Liver (tissue), 9 donors: ENCODE data around the gene PAMR1. TPM values are rescaled to one million over a fixed set of nuclear protein-coding genes. Genes with fewer than 3 reads are reported as not detected.

Experiments
- DNase-seq: peaks from one replicate; pipeline ENCODE4 v3.0.0-alpha.2; 2017; ENCODE audit warnings: low spot score
- H3K27ac ChIP-seq, 2 donors: one replicate each; pipeline ENCODE4 v1.7.0; 2013; ENCODE audit warnings: inconsistent platforms in 2 of 2, low read length in 2 of 2, control low read depth in 1 of 2, low read depth in 1 of 2, mild to moderate bottlenecking in 1 of 2
- H3K27me3 ChIP-seq, 4 donors: one replicate each; pipeline versions ENCODE4 v1.6.1 to v1.7.0; 2013; ENCODE audit warnings: low read length in 3 of 4, inconsistent platforms in 1 of 4, mild to moderate bottlenecking in 1 of 4, moderate library complexity in 1 of 4; ENCODE audit not compliant: control insufficient read depth in 4 of 4, insufficient read depth in 4 of 4
- H3K36me3 ChIP-seq, 4 donors: one replicate each; pipeline versions ENCODE4 v1.6.1 to v1.7.0; 2013; ENCODE audit warnings: low read length in 3 of 4, mild to moderate bottlenecking in 3 of 4, low read depth in 1 of 4, moderate library complexity in 1 of 4; ENCODE audit not compliant: control insufficient read depth in 4 of 4, insufficient read depth in 3 of 4
- H3K4me1 ChIP-seq, 4 donors: one replicate each; pipeline versions ENCODE4 v1.6.1 to v1.7.0; 2013; ENCODE audit warnings: low read length in 3 of 4, mild to moderate bottlenecking in 3 of 4, moderate library complexity in 1 of 4; ENCODE audit not compliant: control insufficient read depth in 4 of 4, insufficient read depth in 4 of 4
- H3K4me3 ChIP-seq, 3 donors: one replicate each; pipeline versions ENCODE4 v1.6.1 to v1.7.0; 2013; ENCODE audit warnings: low read length in 3 of 3, control low read depth in 1 of 3, low read depth in 1 of 3, mild to moderate bottlenecking in 1 of 3
- H3K9ac ChIP-seq, 2 donors: one replicate each; pipeline ENCODE4 v1.7.0; 2013; ENCODE audit warnings: low read length in 2 of 2, mild to moderate bottlenecking in 2 of 2, moderate library complexity in 2 of 2, control low read depth in 1 of 2, low read depth in 1 of 2
- H3K9me3 ChIP-seq, 4 donors: one replicate each; pipeline versions ENCODE4 v1.6.1 to v1.7.0; 2013; ENCODE audit warnings: low read length in 3 of 4; ENCODE audit not compliant: control insufficient read depth in 4 of 4
- ATF3 ChIP-seq: IDR thresholded peaks from 2 replicates; pipeline ENCODE4 v1.6.1; 2016; ENCODE audit warnings: antibody characterized with exemption
- CTCF ChIP-seq: fragments of 150-350 bp; IDR thresholded peaks from 2 replicates; pipeline ENCODE4 v1.5.1; 2017; ENCODE audit warnings: improper control_type of control experiment, low read depth, low read length; ENCODE audit not compliant: missing input control
- EGR1 ChIP-seq, 2 donors: IDR thresholded peaks; 2 replicates each; pipeline ENCODE4 v1.6.1; 2016 to 2018; ENCODE audit warnings: antibody characterized with exemption in 2 of 2, low read depth in 2 of 2
- FOXA2 ChIP-seq: IDR thresholded peaks from 2 replicates; pipeline ENCODE4 v1.6.1; 2016; ENCODE audit warnings: antibody characterized with exemption
- GABPA ChIP-seq, 2 donors: IDR thresholded peaks in 1 of 2; conservative IDR thresholded peaks in 1 of 2; 2 replicates each; pipeline ENCODE4 v1.6.1; 2016; ENCODE audit warnings: antibody characterized with exemption in 2 of 2, mild to moderate bottlenecking in 1 of 2, moderate library complexity in 1 of 2
- HNF4A ChIP-seq, 2 donors: conservative IDR thresholded peaks; 2 replicates each; pipeline ENCODE4 v1.6.1; 2016; ENCODE audit warnings: antibody characterized with exemption in 2 of 2, mild to moderate bottlenecking in 2 of 2
- RAD21 ChIP-seq, 2 donors: IDR thresholded peaks; 2 replicates each; pipeline ENCODE4 v1.6.1; 2016; ENCODE audit warnings: antibody characterized with exemption in 2 of 2, mild to moderate bottlenecking in 2 of 2
- REST ChIP-seq: IDR thresholded peaks from 2 replicates; pipeline ENCODE4 v1.6.1; 2016; ENCODE audit warnings: antibody characterized with exemption, mild to moderate bottlenecking
- SP1 ChIP-seq: IDR thresholded peaks from 2 replicates; pipeline ENCODE4 v1.6.1; 2018; ENCODE audit warnings: antibody characterized with exemption, mild to moderate bottlenecking
- YY1 ChIP-seq: IDR thresholded peaks from 2 replicates; pipeline ENCODE4 v1.6.1; 2016; ENCODE audit warnings: antibody characterized with exemption, mild to moderate bottlenecking
- ZBTB33 ChIP-seq: IDR thresholded peaks from 2 replicates; pipeline ENCODE4 v1.6.1; 2016; ENCODE audit warnings: antibody characterized with exemption
- WGBS: extraction: QIAGEN DNeasy Blood & Tissue Kit; methylation state at CpG from one replicate; pipeline ENCODE4 v1.1.7; 2013; 5-methylcytosine and 5-hydroxymethylcytosine counted together
- polyA plus RNA-seq, 2 donors: library from polyadenylated mRNA; stranded (reverse) in 1 of 2; unstranded in 1 of 2; fragments of 200-250 nt in 1 of 2; fragments of >200 nt in 1 of 2; fragmentation: Nextera tagmentation in 1 of 2; extraction: Ambion mirVana in 1 of 2; gene quantifications; one replicate each; pipeline versions ENCODE4 v1.2.1 to v1.2.3, GENCODE V29; 2013 to 2015
- total RNA-seq, 2 donors: library from RNA; depleted of rRNA; stranded (reverse); fragments of >200 nt; gene quantifications; one replicate each; pipeline ENCODE4 v1.2.3, GENCODE V29; 2014
- donor health status: healthy.
- donor health status: healthy.
- donor health status: healthy.
- donor health status: healthy.
- donor health status: healthy.

Gene PAMR1
- total and polyA plus RNA-seq, 4 donors: 2.0 to 5.0 (median 2.8) TPM

- 59% methylated on average over 4 of the region's 4 CpGs for WGBS
- no peaks in the 10 kb centered on the region for H3K9me3 ChIP-seq
- H3K27me3 ChIP-seq: peaks cover 0 to 18% (median 8%) of the 10 kb centered on the region in 4 donors
Measured at GRCh38 chr11:35424157-35424940, 101.1 kb downstream of the PAMR1 start.

More at GRCh38 chr11:35424157-35424940, 101.1 kb downstream of the PAMR1 start:
- H3K36me3 ChIP-seq: no peaks in the 10 kb centered on the region
- no peak overlapping the region for H3K9ac ChIP-seq
- peaks cover 6 to 8% (median 6%) of the 10 kb centered on the region in 4 donors for H3K4me1 ChIP-seq
- TF ChIP-seq YY1 (no peak), ATF3 (no peak), GABPA (IDR thresholded peaks at IDR 0.05 in 1 of 2, conservative IDR thresholded peaks at IDR 0.05 in 1 of 2) (no peak), FOXA2 (no peak), RAD21 (IDR thresholded peaks at IDR 0.05) (no peak), ZBTB33 (no peak), CTCF (no peak), HNF4A (conservative IDR thresholded peaks at IDR 0.05) (no peak), REST (no peak), EGR1 (IDR thresholded peaks at IDR 0.05; ENCODE audit: low read depth in 2 of 2) (no peak), SP1 (no peak)
- no peak overlapping the region for H3K27ac ChIP-seq
- DNase-seq: no peak
- no peak overlapping the region for H3K4me3 ChIP-seq
